Common myeloid progenitor, CD34-positive (primary cell): ENCODE measurements around the gene SCRT2.

Experiments used
- CTCF ChIA-PET: fragments of 350-600 bp; sonication (Branson Sonifier 250); formaldehyde crosslinking; loops from one replicate; lab custom pipeline; 2021; ENCODE audit warnings: antibody characterized with exemption; lab: Charles Lee
- POLR2A ChIA-PET: fragments of 350-600 bp; sonication (Branson Sonifier 250); formaldehyde crosslinking; loops from one replicate; lab custom pipeline; 2021; ENCODE audit warnings: antibody characterized with exemption; lab: Charles Lee
- DNase-seq, 3 donors: peaks; one replicate each; pipeline versions ENCODE4 v3.0.0 to v3.0.0-alpha.2; 2013
- H3K27ac ChIP-seq, 2 experiments: 1 replicate in 1 of 2; 2 replicates in 1 of 2; pipeline ENCODE4 v1.7.0; 2013; ENCODE audit warnings: inconsistent platforms in 2 of 2, low read length in 2 of 2, mild to moderate bottlenecking in 2 of 2, low read depth in 1 of 2, moderate library complexity in 1 of 2; ENCODE audit not compliant: severe bottlenecking in 2 of 2, insufficient read depth in 1 of 2, poor library complexity in 1 of 2
- H3K27me3 ChIP-seq, 5 experiments: replicated peaks in 2 of 5; 1 replicate in 3 of 5; 2 replicates in 2 of 5; pipeline versions ENCODE4 v1.6.1 to v1.7.0; 2013; ENCODE audit warnings: low read length in 4 of 5, mild to moderate bottlenecking in 2 of 5, moderate library complexity in 2 of 5, inconsistent platforms in 1 of 5; ENCODE audit not compliant: insufficient read depth in 5 of 5, control insufficient read depth in 4 of 5
- H3K36me3 ChIP-seq, 4 experiments: 1 replicate in 2 of 4; 2 replicates in 2 of 4; pipeline versions ENCODE4 v1.6.1 to v1.7.0; 2013; ENCODE audit warnings: low read length in 3 of 4, control low read depth in 1 of 4, mild to moderate bottlenecking in 1 of 4; ENCODE audit not compliant: control insufficient read depth in 4 of 4, insufficient read depth in 4 of 4
- H3K4me1 ChIP-seq, 4 experiments: 1 replicate in 3 of 4; 2 replicates in 1 of 4; pipeline versions ENCODE4 v1.6.1 to v1.7.1; 2013; ENCODE audit warnings: low read length in 3 of 4, mild to moderate bottlenecking in 3 of 4, control low read depth in 1 of 4, inconsistent platforms in 1 of 4, moderate library complexity in 1 of 4; ENCODE audit not compliant: control insufficient read depth in 4 of 4, insufficient read depth in 4 of 4; ENCODE audit errors: control extremely low read depth in 1 of 4
- H3K4me3 ChIP-seq, 7 experiments: 1 replicate in 4 of 7; 2 replicates in 3 of 7; pipeline versions ENCODE4 v1.5.1 to v1.7.0; 2013; ENCODE audit warnings: mild to moderate bottlenecking in 7 of 7, low read length in 6 of 7, moderate library complexity in 6 of 7, inconsistent platforms in 2 of 7, low read depth in 2 of 7, control low read depth in 1 of 7; ENCODE audit not compliant: insufficient read depth in 4 of 7, control insufficient read depth in 1 of 7; ENCODE audit errors: extremely low read depth in 1 of 7
- H3K9me3 ChIP-seq, 5 experiments: 1 replicate in 4 of 5; 2 replicates in 1 of 5; pipeline versions ENCODE4 v1.6.1 to v1.7.1; 2013; ENCODE audit warnings: low read length in 4 of 5, mild to moderate bottlenecking in 2 of 5, inconsistent platforms in 1 of 5, low read depth in 1 of 5, moderate library complexity in 1 of 5; ENCODE audit not compliant: control insufficient read depth in 4 of 5, insufficient read depth in 2 of 5; ENCODE audit errors: control extremely low read depth in 1 of 5
- WGBS: methylation state at CpG from one replicate; pipeline ENCODE4 v1.1.5; 2013; ENCODE audit not compliant: insufficient coverage; 5-methylcytosine and 5-hydroxymethylcytosine counted together

Gene SCRT2

GRCh38 chr20:664151-664550 lies 11.5 kb downstream of the SCRT2 start:
- CTCF ChIA-PET = interaction anchor here (0.8 to 10.7 kb wide), 10 partner anchors 11 to 102 kb away, joined by 3 to 146 read pairs (median 6); partner anchors contain the start of genes SCRT2 and SRXN1
- Histone ChIP-seq H3K4me3 (peak overlapping the region in 1 of 7 experiments; percentile 13), H3K9me3 (no peaks in the 10 kb centered on the region), H3K4me1 (peaks cover 5 to 48% (median 41%) of the 10 kb centered on the region in 4 experiments), H3K27ac (no peak overlapping the region), H3K36me3 (no peaks in the 10 kb centered on the region), H3K27me3 (peaks cover 0 to 43% (median 18%) of the 10 kb centered on the region in 5 experiments)
- DNase-seq = peak in 1 of 3 donors; percentile 39
- WGBS = 9% methylated on average over 32 of the region's 60 CpGs
- POLR2A ChIA-PET = interaction anchor here (0.7 kb wide), 1 partner anchor 26 kb away, joined by 3 read pairs; no protein-coding TSS in a partner anchor

- ChIA-PET POLR2A (interaction anchor here (0.7 kb wide), 1 partner anchor 27 kb away, joined by 3 read pairs; no protein-coding TSS in a partner anchor), CTCF (interaction anchor here (0.8 to 10.7 kb wide), 10 partner anchors 11 to 101 kb away, joined by 3 to 146 read pairs (median 4); partner anchors contain the start of genes SCRT2 and SRXN1)
- H3K36me3 ChIP-seq = no peaks in the 10 kb centered on the region
- WGBS = 7% methylated on average over 70 of the region's 84 CpGs
- no peaks in the 10 kb centered on the region for H3K9me3 ChIP-seq
- peak overlapping the region in 2 of 7 experiments; percentile 34 to 35 for H3K4me3 ChIP-seq
- H3K4me1 ChIP-seq = peaks cover 5 to 54% (median 43%) of the 10 kb centered on the region in 4 experiments
- DNase-seq = peak; percentile 55 to 85 (median 75)
- peaks cover 0 to 43% (median 18%) of the 10 kb centered on the region in 5 experiments for H3K27me3 ChIP-seq
- H3K27ac ChIP-seq = no peak overlapping the region
Measured at GRCh38 chr20:663315-664090, 12.1 kb downstream of the SCRT2 start.

GRCh38 chr20:662277-663192 lies 13.1 kb downstream of the SCRT2 start:
- H3K4me3 ChIP-seq = peak overlapping the region in 2 of 7 experiments; percentile 19 to 34
- CTCF ChIA-PET = interaction anchor here (1.0 to 10.7 kb wide), 4 partner anchors 15 to 100 kb away, joined by 4 to 146 read pairs (median 8); partner anchors contain the start of gene SRXN1
- POLR2A ChIA-PET = no interaction called here

GRCh38 chr20:661474-662270 lies 13.9 kb downstream of the SCRT2 start:
- 38% methylated on average over 23 of the region's 29 CpGs for WGBS
- peaks cover 0 to 43% (median 18%) of the 10 kb centered on the region in 5 experiments for H3K27me3 ChIP-seq
- peaks cover 5 to 54% (median 46%) of the 10 kb centered on the region in 4 experiments for H3K4me1 ChIP-seq
- CTCF ChIA-PET = interaction anchor here (0.7 to 10.7 kb wide), 5 partner anchors 14 to 288 kb away, joined by 3 to 146 read pairs (median 3); partner anchors contain the start of genes SCRT2 and SRXN1
- no peaks in the 10 kb centered on the region for H3K36me3 ChIP-seq
- DNase-seq = peak in 1 of 3 donors; percentile 31
- peak overlapping the region in 4 of 7 experiments; percentile 8 to 34 (median 19) for H3K4me3 ChIP-seq
- peak overlapping the region in 1 of 2 experiments; percentile 20 for H3K27ac ChIP-seq
- POLR2A ChIA-PET = no interaction called here
- H3K9me3 ChIP-seq = no peaks in the 10 kb centered on the region

More at GRCh38 chr20:662277-663192, 13.1 kb downstream of the SCRT2 start:
- Histone ChIP-seq H3K9me3 (no peaks in the 10 kb centered on the region), H3K27ac (no peak overlapping the region), H3K4me1 (peaks cover 5 to 54% (median 43%) of the 10 kb centered on the region in 4 experiments), H3K36me3 (no peaks in the 10 kb centered on the region), H3K27me3 (peaks cover 0 to 43% (median 18%) of the 10 kb centered on the region in 5 experiments)
- no peak for DNase-seq
- WGBS = 60% methylated on average over 5 of the region's 16 CpGs

GRCh38 chr20:658731-659291 lies 16.8 kb downstream of the SCRT2 start:
- Histone ChIP-seq H3K27ac (no peak overlapping the region), H3K27me3 (peaks cover 0 to 17% (median 4%) of the 10 kb centered on the region in 5 experiments), H3K9me3 (no peaks in the 10 kb centered on the region), H3K36me3 (no peaks in the 10 kb centered on the region), H3K4me1 (peaks cover 12 to 59% (median 49%) of the 10 kb centered on the region in 4 experiments), H3K4me3 (no peak overlapping the region)
- CTCF ChIA-PET = interaction anchor here (0.6 to 1.5 kb wide), 2 partner anchors 9 to 44 kb away, joined by 3 read pairs; no protein-coding TSS in a partner anchor
- POLR2A ChIA-PET = no interaction called here
- no peak for DNase-seq
- WGBS = no CpG with 5 or more reads among the region's 5 CpGs
